GM21423 (cell line): Measurements from ENCODE around the gene STING1.
"Not testable (repeated sequence)": the region's sequence is repeated elsewhere in the genome, so short reads cannot be mapped to it uniquely, and the experiment has no call there.

Experiments
- ATAC-seq: cut with Tn5 transposase; IDR thresholded peaks from one replicate; pipeline ENCODE4 v1.9.1; 2021; ENCODE audit warnings: mild to moderate bottlenecking, moderate library complexity; ENCODE audit not compliant: unreplicated experiment

Gene STING1

DNA sequence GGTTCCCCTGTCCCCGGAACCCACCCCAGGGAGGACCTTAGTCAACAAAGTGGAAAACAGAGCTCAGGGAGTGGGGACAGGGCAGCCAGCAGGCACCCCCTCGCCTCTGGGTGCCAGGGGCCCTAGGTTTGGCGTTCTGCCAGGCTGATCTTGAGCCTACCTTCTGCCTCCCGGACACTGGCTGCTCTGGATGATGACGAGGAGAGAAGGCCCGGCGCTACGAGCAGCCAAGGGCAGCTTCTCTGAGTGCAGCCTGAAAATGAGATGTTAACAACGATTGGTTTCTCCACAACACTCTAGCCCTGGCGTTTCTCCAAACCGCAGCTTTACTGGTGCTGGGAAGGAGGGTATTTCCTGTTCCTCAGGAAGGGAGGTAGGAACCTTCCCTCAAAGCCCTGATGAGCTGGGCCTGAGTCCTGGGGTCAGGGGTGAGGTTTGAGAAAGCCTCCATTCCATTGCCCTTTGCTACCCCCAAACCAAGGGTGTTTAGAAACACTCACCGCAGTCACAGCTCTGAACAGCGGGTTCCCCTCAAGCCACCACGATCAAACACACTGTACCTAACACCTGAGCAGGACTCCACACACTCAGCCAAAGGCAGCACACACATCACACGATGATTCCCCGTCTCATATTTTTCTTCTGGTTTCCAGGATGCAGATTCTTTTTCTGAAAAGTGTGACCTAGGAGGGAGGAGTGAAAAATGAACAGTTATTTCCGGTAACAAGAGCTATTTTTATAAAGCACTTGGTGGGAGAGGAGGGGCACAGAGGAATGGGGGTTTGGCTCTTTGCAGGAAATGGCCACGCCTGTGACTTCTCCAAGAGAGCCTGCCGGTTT is at the start of gene STING1:
TSS of gene STING1 (minus strand) at position 709 of the 840 bp plus-strand sequence. CDS start 1,054 bp downstream, outside the sequence.
- ATAC-seq, result peak; percentile 55

DNA sequence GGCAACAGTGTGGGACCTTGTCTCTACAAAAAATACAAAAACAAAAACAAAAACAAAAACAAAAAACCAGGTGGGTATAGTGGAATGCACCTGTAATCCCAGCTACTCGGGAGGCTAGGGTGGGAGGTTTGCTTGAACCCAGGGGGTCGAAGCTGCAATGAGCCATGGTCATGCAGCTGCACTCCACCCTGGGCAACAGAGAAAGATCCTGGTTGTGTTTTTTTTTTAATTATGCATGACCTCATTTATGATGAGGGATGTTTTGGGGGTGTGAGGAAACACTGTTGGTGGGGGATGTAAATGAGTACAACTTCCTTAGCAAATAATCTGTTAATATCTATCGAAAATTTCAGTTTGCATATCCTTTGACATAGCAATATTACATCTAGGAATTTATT is 49.2 kb upstream of the STING1 start:
- no peak for ATAC-seq

DNA sequence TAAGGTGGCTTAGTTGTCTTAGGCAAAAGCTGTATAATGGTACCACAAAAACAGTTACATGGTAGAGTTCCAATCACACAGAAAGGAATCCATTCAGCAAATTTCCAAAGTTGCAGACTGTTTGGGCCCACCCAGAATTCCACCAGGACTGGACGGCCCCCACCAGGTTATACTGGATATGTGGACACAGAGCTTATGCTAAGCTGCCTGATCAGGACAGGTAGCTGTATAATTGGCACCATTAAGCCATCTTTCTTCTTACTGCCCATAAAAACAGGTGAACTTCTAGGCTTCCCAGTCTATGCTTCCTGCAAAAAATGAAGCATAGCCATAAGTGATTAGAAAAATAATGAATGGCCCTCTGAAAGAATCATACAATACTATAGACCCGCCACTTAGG is 47.5 kb upstream of the STING1 start:
- ATAC-seq, result not testable (repeated sequence)

GRCh38 chr5:139528695-139529094 is 46.1 kb upstream of the STING1 start:
- ATAC-seq, result not testable (repeated sequence)

DNA sequence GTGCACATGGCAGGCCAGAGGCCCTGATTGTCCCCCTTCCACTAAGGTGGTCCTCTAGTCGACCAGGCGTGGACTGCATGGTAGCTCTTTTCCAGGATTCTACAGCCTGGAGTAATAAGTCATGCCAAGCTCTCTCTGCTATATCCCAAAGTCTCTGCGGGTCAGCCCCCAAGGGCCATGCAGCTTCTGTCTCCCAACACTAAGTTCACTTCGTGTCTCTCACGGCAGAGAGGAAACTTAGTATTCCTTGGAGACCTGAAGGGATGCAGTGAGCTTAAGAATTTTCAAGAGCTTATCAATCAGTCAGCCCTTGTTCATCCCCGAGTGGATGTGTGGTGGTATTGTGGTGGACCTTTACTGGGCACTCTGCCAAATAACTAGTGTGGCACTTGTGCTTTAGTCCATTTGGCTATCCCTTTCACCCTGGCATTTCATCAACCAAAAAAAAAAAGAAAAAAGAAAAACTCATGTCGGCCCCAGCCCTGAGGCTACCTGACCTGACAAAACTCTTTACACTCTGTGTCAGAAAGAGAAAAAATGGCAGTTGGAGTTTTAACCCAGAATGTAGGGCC is 45.4 kb upstream of the STING1 start:
- not testable (repeated sequence) for ATAC-seq

DNA sequence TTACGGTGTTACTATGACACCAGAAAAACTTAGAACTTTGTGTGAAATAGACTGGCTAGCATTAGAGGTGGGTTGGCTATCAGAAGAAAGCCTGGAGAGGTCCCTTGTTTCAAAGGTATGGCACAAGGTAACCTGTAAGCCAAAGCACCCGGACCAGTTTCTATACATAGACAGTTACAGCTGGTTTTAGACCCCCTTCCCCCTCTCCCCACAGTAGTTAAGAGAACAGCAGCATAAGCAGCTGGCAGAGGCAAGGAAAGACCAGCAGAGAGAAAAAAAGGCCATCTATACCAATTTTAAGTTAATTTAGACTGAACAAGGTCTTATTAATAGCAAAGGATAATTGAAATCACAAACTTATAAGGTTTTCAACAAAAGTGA is 44.5 kb upstream of the STING1 start:
- ATAC-seq, result not testable (repeated sequence)

- not testable (repeated sequence) for ATAC-seq
These were observed 43.9 kb upstream of the STING1 start for GRCh38 chr5:139526309-139527089.

DNA sequence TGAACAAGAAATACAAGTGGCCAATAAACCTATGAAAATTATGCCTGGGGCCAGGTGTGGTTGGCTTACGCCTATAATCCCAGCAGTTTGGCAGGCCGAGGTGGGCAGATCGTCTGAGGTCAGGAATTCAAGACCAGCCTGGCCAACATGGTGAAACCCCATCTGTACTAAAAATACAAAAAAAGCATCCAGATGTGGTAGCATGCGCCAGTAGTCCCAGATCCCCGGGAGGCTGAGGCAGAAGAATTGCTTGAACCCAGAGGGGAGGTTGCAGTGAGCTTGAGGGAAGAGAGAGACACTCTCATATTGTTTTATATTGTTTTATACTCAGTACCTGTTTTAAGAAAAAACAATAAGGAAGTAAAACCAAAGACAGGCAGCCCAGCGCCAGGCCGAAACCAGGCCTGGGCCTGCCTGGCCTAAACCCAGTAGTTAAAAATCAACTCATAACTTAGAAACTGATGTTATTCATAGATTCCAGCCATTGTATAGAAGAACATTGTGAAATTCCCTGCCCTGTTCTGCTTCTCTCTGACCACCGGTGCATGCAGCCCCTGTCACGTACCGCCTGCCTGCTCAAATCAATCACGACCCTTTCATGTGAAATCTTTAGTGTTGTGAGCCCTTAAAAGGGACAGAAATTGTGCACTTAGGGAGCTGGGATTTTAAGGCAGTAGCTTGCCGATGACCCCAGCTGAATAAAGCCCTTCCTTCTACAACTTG is 43.2 kb upstream of the STING1 start:
- ATAC-seq, result not testable (repeated sequence)

DNA sequence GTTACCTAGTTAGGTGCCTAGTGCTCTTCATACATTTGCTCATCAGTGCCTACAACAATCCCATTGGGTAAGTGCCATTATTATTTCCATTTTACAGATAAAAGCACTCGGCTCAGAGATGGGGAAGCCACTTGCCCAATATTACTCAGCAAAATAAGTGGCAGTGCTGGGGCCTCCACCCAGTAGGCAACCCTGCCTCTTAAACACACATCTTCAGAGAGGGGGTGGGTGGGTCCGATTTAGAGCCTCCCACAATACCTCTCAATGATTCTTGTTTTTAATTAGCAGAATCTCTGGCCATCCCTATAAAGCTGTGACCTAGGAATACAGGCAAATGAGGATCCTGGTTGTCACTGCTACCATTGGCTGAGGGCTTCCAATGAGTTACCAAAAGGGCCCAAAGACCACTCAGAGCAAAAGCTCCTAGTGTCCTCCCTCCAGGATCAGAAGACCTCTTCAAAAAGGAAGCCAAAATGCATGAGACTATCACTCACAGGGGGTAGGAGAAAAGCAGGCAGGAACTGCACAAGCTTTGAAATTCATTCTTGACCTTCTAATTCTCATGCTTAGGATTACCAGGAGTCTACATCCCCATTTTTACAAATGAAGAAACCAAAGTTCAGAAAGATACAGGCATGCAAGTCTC is 42.5 kb upstream of the STING1 start:
- ATAC-seq, result no peak

DNA sequence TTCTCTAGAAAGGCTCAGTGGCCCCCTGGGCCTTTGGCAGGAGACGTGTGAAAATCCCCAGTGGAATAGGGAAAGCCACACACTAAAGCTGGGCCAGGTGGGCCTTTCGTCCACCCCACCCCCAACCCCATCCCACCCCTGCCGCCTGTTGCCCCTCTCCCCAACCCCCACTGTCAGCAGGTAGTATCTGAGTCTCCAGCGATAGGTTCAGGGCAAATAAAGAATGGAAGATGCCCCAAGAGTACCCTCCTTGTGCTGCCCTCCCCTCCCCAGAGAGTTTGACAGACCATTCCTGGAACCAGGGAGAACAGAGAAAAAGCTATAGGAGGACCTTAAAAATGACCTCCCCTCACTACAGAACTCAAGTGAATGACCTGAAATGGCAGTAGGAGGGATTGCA is 41.9 kb upstream of the STING1 start:
- no peak for ATAC-seq

DNA sequence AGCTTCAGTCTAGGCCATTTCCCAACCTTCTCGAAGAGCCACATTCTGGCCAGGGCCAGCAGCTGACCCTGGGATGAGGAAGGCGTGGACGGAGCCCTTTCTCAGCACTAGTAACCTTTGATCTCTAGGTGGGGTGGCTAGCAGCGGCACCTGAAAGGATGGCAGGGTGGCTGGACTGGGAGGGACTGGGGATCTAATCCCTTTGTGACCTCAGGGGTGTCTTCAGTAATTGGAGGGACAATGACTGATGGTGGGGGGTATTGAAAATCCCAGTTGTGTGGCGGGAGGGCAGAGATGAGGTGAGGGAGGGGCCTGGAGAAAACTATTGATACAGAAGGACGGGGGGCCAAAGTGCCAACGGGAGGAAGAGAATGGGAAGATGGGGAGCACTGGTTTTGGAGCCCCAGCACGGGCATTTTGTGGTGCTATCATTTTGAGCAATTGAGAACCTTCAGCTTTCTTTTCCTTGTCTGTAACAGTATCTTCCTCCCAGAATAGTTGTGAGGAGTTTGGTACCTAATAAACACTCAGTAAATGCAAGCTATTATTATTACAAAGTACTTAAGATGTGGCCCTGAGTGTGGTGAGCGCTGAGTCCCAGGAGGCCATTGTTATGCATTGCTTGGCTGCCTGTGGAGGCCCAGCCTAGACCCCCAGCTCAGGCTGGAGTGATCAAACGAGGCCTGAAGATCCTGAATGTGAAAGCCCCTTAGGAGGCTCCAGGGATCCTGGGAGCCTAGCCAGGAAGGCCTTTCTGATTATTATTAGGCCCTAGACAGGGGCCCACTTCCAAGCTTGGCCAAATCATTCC is 41.3 kb upstream of the STING1 start:
- no peak for ATAC-seq

DNA sequence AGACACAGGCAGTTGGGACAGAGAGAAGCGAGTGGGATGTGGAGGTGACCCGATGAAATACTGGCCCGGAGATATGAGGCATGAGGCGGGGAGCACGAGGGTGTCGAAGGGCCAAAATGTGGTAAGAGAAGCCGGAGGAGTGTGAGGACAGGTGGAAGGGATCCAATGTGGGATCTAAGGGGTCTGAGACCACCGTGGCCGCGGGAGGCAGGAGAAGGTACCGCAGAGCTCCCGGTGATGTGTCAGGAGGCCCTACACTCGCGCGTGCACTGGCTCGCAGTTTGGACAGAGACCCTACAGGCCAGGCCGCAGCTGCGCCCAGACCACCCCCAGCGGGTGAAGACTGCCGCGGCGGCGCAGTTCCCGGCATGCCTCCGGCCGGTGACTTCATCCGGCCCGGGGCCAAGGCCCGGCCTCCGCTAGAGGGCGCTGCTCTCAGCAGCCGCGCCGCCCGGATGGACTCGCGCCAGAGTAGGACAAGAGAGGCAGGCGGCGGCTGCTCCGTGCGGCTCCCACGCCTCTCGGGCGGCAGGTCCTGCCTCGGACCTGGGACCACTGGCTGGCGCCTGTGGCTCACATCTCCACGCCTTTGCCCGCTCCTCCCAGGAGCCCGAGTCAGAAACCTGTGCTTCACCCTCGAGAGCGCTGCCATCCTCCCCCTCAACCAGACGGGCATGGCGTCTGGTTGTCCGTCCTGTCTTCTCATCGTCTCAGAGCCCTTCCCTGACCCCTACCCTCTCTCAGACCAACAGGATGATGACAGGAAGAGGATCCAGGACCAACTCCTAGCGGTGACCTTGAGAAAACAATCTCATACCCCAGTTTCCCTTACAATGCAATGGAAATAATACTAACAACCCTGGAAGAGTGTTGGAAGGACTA is 35.4 kb upstream of the STING1 start:
- peak; percentile 90 for ATAC-seq

DNA sequence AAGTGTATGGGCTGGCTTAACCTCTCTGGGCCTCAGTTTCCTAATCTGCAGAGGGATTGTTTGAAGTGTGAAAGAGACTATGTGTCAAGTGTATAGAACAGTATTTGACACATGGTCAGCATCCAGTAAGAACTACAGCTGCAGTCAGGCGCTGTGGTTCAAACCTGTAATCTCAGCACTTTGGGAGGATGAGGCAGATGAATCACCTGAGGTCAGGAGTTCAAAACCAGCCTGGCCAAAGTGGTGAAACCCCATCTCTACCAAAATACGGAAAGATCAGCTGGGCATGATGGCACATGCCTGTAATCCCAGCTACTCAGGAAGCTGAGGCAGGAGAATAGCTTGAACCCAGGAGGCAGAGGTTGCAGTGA is 31.9 kb upstream of the STING1 start:
- no peak for ATAC-seq

- no peak for ATAC-seq
These were observed 31.4 kb upstream of the STING1 start for GRCh38 chr5:139513852-139514485.

- not testable (repeated sequence) for ATAC-seq
These were observed 30.9 kb upstream of the STING1 start for GRCh38 chr5:139513434-139513833.

- ATAC-seq, result no peak
These were observed 30.3 kb upstream of the STING1 start for GRCh38 chr5:139512786-139513390.

GRCh38 chr5:139504722-139505121 is 22.2 kb upstream of the STING1 start:
- not testable (repeated sequence) for ATAC-seq

GRCh38 chr5:139503879-139504278 is 21.3 kb upstream of the STING1 start:
- ATAC-seq, result not testable (repeated sequence)
